C4-2B (cell line): ENCODE measurements around the gene IRF6.
A peak's percentile ranks its signal among the peaks of the same experiment; 100 is the strongest.

ENCODE experiments used
- H3K27ac ChIP-seq: fragments of 450-650 bp; 2 replicates; pipeline ENCODE4 v1.5.1; 2017
- CTCF ChIP-seq: fragments of 450-650 bp; conservative IDR thresholded peaks from 2 replicates; pipeline ENCODE4 v1.5.1; 2017; ENCODE audit warnings: mild to moderate bottlenecking
- ZFX ChIP-seq: fragments of 450-650 bp; IDR thresholded peaks from 2 replicates; pipeline ENCODE4 v1.6.1; 2017

IRF6 gene

GRCh38 chr1:209805875-209806760 lies at the start of gene IRF6:
Gene IRF6 (minus strand): TSS chr1:209806142. CDS start chr1:209801413, 4,729 bp downstream.
- H3K27ac ChIP-seq = peak within 1 kb of the TSS; percentile 71
- no peak for TF ChIP-seq CTCF
- TF ChIP-seq ZFX = peak; percentile 51; the same call in 1 of the 2 replicates

GRCh38 chr1:209855623-209856022 lies 49.7 kb upstream of the IRF6 start:
- TF ChIP-seq CTCF (no peak), ZFX (no peak)
- no peak overlapping the region for H3K27ac ChIP-seq

- TF ChIP-seq CTCF (no peak), ZFX (no peak)
- no peak overlapping the region for H3K27ac ChIP-seq
These were observed 49.1 kb upstream of the IRF6 start for GRCh38 chr1:209855006-209855405.

- TF ChIP-seq CTCF (no peak), ZFX (no peak)
- H3K27ac ChIP-seq = no peak overlapping the region
These were observed 48.3 kb upstream of the IRF6 start for GRCh38 chr1:209854196-209854595.

- H3K27ac ChIP-seq = no peak overlapping the region
- TF ChIP-seq CTCF (no peak), ZFX (no peak)
These were observed 47.7 kb upstream of the IRF6 start for GRCh38 chr1:209853676-209854075.

- peak; percentile 90 for TF ChIP-seq CTCF
- TF ChIP-seq ZFX = no peak
- no peak overlapping the region for H3K27ac ChIP-seq
These were observed 44.5 kb upstream of the IRF6 start for GRCh38 chr1:209850342-209850979.

GRCh38 chr1:209849388-209849787 lies 43.4 kb upstream of the IRF6 start:
- no peak overlapping the region for H3K27ac ChIP-seq

More at GRCh38 chr1:209849388-209849787, 43.4 kb upstream of the IRF6 start:
- TF ChIP-seq ZFX (no peak), CTCF (no peak)
